SK-N-SH treated with all-trans-retinoic acid at 6 μM for 48 hours (cell line): ENCODE measurements around the gene NOP10.
A peak's percentile ranks its signal among the peaks of the same experiment; 100 is the strongest.

ENCODE experiments used
- ATAC-seq: fragments of 200-7000 bp; cut with Tn5 transposase; 3 replicates; pipeline ENCODE4 v1.9.1; 2020; ENCODE audit warnings: mild to moderate bottlenecking, moderate library complexity
- ARNTL ChIP-seq: fragments of 450-650 bp; formaldehyde crosslinking; IDR thresholded peaks from 2 replicates; pipeline ENCODE4 v1.5.0; 2020; ENCODE audit warnings: low read depth, mild to moderate bottlenecking, moderate library complexity, borderline replicate concordance
- BACH2 ChIP-seq: fragments of 250-450 bp; sonication (Bioruptor Pico); IDR thresholded peaks from 2 replicates; pipeline ENCODE4 v1.9.0; 2021; ENCODE audit warnings: mild to moderate bottlenecking, borderline replicate concordance
- CSDC2 ChIP-seq: fragments of 250-450 bp; sonication (Bioruptor Pico); IDR thresholded peaks from 2 replicates; pipeline ENCODE4 v1.5.0; 2020; ENCODE audit warnings: mild to moderate bottlenecking, moderate library complexity
- CSRNP3 ChIP-seq: fragments of 250-450 bp; sonication (Bioruptor Pico); IDR thresholded peaks from 2 replicates; pipeline ENCODE4 v1.5.1; 2021; ENCODE audit warnings: mild to moderate bottlenecking, moderate library complexity
- ESRRG ChIP-seq: fragments of 250-450 bp; sonication (Bioruptor Pico); IDR thresholded peaks from 2 replicates; pipeline ENCODE4 v1.6.1; 2021; ENCODE audit warnings: mild to moderate bottlenecking
- GLIS3 ChIP-seq: fragments of 250-450 bp; sonication (Bioruptor Pico); IDR thresholded peaks from 2 replicates; pipeline ENCODE4 v1.5.0; 2020; ENCODE audit warnings: mild to moderate bottlenecking, moderate library complexity
- ISL1 ChIP-seq: fragments of 250-450 bp; sonication (Bioruptor Pico); IDR thresholded peaks from 2 replicates; pipeline ENCODE4 v2.1.2; 2022; ENCODE audit warnings: mild to moderate bottlenecking, moderate library complexity
- OSR1 ChIP-seq: fragments of 250-450 bp; sonication (Bioruptor Pico); IDR thresholded peaks from 2 replicates; pipeline ENCODE4 v1.8.0; 2022; ENCODE audit warnings: moderate library complexity, mild to moderate bottlenecking, inconsistent platforms
- POU6F1 ChIP-seq: fragments of 250-450 bp; sonication (Bioruptor Pico); IDR thresholded peaks from 2 replicates; pipeline ENCODE4 v1.8.0; 2021; ENCODE audit warnings: low read depth, mild to moderate bottlenecking, moderate library complexity, borderline replicate concordance
- PPARA ChIP-seq: fragments of 250-450 bp; sonication (Bioruptor Pico); IDR thresholded peaks from 2 replicates; pipeline ENCODE4 v1.5.0; 2020; ENCODE audit warnings: mild to moderate bottlenecking, borderline replicate concordance
- RARB ChIP-seq: fragments of 250-450 bp; sonication (Bioruptor Pico); IDR thresholded peaks from 2 replicates; pipeline ENCODE4 v1.8.0; 2021; ENCODE audit warnings: mild to moderate bottlenecking, moderate library complexity
- SNAI2 ChIP-seq: fragments of 250-450 bp; sonication (Bioruptor Pico); IDR thresholded peaks from 2 replicates; pipeline ENCODE4 v1.5.0; 2020; ENCODE audit warnings: mild to moderate bottlenecking, moderate library complexity
- ZC3H10 ChIP-seq: fragments of 250-450 bp; sonication (Bioruptor Pico); IDR thresholded peaks from 2 replicates; pipeline ENCODE4 v1.5.1; 2021; ENCODE audit warnings: mild to moderate bottlenecking, moderate library complexity
- ZFP3 ChIP-seq: fragments of 250-450 bp; sonication (Bioruptor Pico); IDR thresholded peaks from 2 replicates; pipeline ENCODE4 v1.5.0; 2020; ENCODE audit warnings: mild to moderate bottlenecking, moderate library complexity
- ZNF565 ChIP-seq: fragments of 450-650 bp; formaldehyde crosslinking; conservative IDR thresholded peaks from 2 replicates; pipeline ENCODE4 v1.5.0; 2020; ENCODE audit warnings: low read depth, mild to moderate bottlenecking, moderate library complexity
- ZNF70 ChIP-seq: fragments of 450-650 bp; formaldehyde crosslinking; IDR thresholded peaks from 2 replicates; pipeline ENCODE4 v1.5.0; 2020; ENCODE audit warnings: mild to moderate bottlenecking, moderate library complexity
- ZNF8 ChIP-seq: fragments of 450-650 bp; formaldehyde crosslinking; IDR thresholded peaks from 2 replicates; pipeline ENCODE4 v1.5.0; 2020; ENCODE audit warnings: mild to moderate bottlenecking, moderate library complexity

The NOP10 gene

GRCh38 chr15:34301058-34301457 lies 41.9 kb downstream of the NOP10 start:
- no peak for ATAC-seq
- no peak for TF ChIP-seq ZFP3 (CRISPR knock-in tag)
- no peak for TF ChIP-seq ZNF70 (CRISPR knock-in tag)
- TF ChIP-seq OSR1, result no peak
- TF ChIP-seq ZNF565 (CRISPR knock-in tag), result no peak
- TF ChIP-seq BACH2, result no peak
- no peak for TF ChIP-seq SNAI2 (CRISPR knock-in tag)
- TF ChIP-seq ISL1, result no peak

GRCh38 chr15:34297059-34297458 lies 45.9 kb downstream of the NOP10 start:
- 0 out of 3 replicates have a peak, but pooled peaks have one; percentile 21 for ATAC-seq
- TF ChIP-seq CSRNP3 (CRISPR knock-in tag), result no peak
- TF ChIP-seq GLIS3, result no peak
- TF ChIP-seq PPARA (CRISPR knock-in tag), result no peak
- TF ChIP-seq ISL1, result peak; percentile 67
- TF ChIP-seq ARNTL (CRISPR knock-in tag), result no peak
- no peak for TF ChIP-seq ZNF8 (CRISPR knock-in tag)

GRCh38 chr15:34292621-34293020 lies 50.3 kb downstream of the NOP10 start:
- no peak for ATAC-seq
- TF ChIP-seq ISL1, result no peak
- no peak for TF ChIP-seq ESRRG (CRISPR knock-in tag)
- no peak for TF ChIP-seq CSDC2 (CRISPR knock-in tag)
- TF ChIP-seq ZC3H10 (CRISPR knock-in tag), result no peak
- no peak for TF ChIP-seq RARB (CRISPR knock-in tag)
- no peak for TF ChIP-seq POU6F1
- TF ChIP-seq, all 23 proteins: peak for 0
